ENCODE data around the gene MAP9.

DNA sequence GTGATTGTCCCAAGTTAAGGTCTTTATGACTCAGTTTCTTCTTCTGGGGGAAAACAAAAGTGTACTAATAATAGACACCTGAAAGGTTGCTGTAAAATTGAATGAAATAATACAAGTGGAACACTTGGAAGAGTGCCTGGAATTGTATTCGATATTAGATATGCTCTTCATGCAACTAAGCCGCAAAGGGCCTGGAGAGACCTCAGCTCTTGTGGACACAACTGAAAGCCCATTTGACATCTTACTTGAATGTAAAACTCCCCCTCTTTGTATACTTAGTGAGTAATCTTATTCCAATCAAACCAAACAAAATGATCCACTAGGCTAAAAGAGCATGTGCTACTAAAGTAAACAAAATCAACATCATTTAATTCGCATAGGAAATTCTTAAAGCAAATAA is 511 bp upstream of the MAP9 start:
- no peak for TF ChIP-seq EP300 (IDR thresholded peaks at IDR 0.05)
- TF ChIP-seq, protein P1, sequence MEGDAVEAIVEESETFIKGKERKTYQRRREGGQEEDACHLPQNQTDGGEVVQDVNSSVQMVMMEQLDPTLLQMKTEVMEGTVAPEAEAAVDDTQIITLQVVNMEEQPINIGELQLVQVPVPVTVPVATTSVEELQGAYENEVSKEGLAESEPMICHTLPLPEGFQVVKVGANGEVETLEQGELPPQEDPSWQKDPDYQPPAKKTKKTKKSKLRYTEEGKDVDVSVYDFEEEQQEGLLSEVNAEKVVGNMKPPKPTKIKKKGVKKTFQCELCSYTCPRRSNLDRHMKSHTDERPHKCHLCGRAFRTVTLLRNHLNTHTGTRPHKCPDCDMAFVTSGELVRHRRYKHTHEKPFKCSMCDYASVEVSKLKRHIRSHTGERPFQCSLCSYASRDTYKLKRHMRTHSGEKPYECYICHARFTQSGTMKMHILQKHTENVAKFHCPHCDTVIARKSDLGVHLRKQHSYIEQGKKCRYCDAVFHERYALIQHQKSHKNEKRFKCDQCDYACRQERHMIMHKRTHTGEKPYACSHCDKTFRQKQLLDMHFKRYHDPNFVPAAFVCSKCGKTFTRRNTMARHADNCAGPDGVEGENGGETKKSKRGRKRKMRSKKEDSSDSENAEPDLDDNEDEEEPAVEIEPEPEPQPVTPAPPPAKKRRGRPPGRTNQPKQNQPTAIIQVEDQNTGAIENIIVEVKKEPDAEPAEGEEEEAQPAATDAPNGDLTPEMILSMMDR (IDR thresholded peaks at IDR 0.05), result no peak

Measured in sigmoid colon (tissue), 4 donors.